DMS53 (cell line): Measurements from ENCODE around the gene CACNA1G.

Experiments
- DNase-seq: peaks from one replicate; lab custom pipeline; 2025; lab: John Stamatoyannopoulos, UW

The CACNA1G gene

GRCh38 chr17:50632637-50633036 is 72.1 kb downstream of the CACNA1G start:
- no peak for DNase-seq

DNA sequence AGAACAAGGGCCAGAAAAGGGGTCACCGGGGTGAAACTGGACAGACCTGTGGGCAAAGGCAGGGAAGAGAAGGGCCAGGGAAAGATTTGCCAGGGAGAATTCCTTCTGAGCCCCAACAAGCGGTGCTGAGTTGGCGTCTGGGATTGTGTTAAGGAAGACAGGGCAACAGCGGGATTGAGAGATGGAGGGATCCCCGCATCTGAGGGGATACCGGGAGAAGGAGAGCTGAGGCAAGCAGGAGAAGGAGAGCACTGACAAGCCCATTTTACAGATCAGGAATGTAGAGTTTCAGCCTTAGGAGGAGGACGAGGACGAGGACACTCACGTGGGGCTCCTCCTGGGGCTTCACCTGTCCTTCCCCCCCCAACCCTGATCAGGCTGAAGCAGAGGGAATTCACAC is 73.2 kb downstream of the CACNA1G start:
- no peak for DNase-seq

- DNase-seq: peak; percentile 78
Measured at GRCh38 chr17:50634224-50634914, 73.9 kb downstream of the CACNA1G start, which contains the start of gene ABCC3. ABCC3 (plus strand) TSS chr17:50634881; CDS start chr17:50634937, 56 bp downstream.

DNA sequence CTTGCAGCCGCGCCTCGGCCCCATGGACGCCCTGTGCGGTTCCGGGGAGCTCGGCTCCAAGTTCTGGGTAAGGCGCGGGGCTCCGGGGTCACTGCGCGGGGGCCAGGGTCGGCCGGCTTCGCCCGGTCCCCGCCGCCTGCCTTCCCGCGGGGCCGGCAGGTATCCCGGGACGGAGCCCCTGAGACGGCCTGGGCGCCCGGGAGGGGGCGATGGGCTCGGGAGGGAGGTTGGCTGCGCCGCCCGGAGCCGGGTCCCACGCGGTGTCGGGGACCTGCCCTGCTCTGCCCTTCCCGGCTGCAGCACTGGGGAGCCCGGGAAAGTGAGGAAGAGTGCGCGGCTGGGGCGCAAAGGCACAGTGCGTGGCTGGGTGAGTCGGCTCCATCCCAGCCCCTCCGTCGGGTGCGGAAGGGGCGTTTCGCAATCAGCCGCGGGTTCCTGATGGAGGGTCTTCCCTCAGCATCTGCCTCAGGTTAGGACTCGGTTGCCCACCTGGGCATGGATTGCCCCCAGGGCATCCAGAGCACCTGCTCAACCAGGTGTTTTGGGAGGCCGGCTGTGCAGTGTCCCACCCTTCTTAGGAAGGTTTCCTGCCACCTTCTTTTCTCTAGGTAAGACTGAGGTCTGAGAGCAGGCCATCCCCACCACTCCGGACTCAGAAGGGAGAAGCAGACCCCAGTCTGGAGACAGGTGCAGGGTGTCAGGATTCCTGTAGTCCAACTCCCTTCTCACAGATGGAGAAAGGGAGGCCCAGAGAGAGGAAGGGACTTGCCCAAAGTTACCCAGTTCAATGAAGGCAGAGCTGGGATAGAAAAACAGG is 74.6 kb downstream of the CACNA1G start:
- peak; percentile 66 for DNase-seq

- DNase-seq: no peak
Measured at GRCh38 chr17:50635732-50635981, 75.1 kb downstream of the CACNA1G start.

- no peak for DNase-seq
Measured at GRCh38 chr17:50635982-50636803, 75.7 kb downstream of the CACNA1G start.

DNA sequence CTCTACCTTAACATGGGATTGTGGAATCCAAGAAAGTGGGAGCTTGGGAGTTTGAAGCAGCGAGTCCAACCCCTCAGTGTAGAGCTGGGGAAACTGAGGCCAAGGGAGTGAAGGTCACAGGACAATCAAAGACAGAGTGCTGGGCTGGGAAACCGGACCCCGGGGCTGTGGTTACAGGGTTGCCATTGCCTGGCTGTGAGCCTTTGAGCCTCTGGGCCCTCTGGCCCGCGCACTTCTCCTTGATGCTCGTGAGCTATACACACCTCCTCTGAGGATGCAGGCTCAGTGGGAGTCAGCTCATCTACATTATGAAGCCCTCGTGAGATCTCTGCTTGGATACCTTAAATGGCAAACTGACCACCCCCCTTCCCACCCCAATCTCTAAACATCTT is 76.3 kb downstream of the CACNA1G start:
- no peak for DNase-seq

DNA sequence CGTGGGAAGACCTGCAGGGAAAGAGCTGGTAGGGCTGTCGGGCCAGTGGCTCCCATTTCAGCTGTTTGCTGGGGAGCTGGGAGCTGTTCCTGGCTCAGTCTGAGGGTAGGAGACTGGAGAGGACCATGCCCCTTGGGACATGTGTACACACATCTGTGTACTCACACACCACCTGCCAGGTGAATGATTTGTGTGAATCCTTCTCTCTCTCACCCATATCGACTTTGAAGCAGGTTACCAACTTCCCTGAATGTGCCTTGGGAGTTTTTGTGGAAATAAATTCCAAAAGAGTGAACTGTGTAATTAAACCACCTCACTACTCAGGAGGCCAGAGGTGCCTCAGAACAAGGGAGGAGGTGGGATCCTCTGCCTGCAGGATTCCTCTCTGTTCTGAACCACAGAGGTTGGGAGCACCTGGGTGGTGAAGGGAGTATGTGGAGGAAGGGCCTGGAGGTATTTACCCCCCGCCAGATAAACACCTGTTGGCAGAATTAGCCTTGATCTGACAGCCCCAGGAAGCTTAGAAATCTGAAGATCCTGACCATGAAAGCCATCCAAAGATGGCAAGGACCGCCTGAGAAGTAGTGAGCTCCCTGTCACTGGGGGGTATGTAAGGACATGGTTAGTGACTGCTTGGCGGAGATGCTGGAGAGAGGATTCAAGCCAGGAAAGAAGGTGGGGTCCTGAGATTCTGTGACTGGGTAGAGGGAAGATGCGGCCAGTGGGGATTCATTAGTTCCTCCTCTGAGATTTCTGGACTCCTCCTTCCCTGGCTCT is 77.5 kb downstream of the CACNA1G start:
- DNase-seq: peak; percentile 73

DNA sequence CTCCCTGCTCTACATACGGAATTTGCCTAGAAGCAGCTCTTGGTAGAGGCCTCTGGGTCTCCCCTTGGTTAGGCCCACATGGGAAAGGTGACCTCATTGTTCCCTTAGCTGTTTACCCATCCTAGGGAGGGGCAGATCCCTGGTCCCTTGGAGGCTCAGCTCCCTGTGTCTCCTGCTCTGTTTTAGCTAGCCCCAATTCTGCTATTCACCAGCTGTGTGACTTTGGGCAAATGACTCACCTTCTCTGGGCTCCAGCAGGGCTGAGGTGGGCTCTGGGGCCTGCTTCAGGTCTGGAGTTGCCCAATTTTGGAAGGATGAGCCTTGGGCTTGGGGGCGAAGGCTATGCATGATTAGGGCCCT is 78.1 kb downstream of the CACNA1G start:
- DNase-seq: peak; percentile 74

DNA sequence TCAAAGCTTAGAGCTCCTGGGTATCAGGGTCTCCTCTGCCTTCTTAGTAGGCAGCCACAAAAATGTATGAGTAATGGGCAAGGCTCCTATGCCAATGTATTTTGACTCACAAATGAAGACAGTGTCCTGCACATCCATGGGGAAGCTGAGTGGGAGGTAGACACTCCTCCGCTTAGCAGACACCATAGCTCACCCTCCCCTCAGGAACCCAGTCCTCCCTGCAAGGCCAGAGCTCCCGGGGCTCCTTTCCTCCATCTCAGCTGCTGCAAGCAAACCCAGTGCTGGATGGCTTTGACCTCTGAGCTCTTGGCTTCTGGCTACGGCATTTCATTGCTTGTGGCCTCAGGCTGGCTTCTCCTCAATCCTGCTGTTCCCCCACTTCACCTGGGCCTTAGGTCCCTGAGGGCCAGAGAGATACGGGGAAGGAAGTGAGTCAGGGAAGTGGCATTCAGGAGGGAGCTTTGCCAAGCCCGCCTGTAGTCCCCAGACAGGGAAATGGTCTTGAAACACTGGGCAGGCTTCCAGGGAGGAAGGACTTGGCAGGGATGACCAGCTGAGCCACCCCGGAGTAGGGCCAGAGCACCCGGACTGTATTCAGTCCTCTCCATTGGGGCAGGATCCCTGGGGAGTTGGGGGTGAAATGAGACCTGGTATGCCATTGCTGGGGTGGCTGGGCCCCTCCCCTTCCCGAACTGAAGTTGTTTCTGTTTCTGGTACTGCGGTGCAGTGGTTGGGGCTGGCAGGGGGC is 78.6 kb downstream of the CACNA1G start:
- peak; percentile 93 for DNase-seq

- no peak for DNase-seq
Measured at GRCh38 chr17:50640686-50641351, 80.3 kb downstream of the CACNA1G start.

DNA sequence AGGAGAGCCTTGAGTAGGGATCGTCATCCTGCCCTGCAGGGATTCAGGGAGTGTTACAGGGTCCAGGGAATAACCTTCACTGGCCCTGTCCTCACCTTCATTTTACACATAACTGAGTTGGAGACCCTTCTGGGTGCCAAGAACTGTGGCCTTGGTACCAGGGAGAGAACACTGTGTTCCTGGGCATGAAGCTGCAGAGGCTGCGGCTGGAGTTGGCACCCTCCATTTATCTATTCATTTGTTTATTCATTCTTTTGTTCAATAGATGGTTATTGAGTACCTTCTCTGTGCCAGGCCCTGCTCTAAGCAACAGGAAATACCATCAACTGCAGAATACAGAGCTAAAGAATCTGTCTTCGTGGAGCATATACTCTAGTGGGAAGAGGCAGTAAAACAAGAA is 80.8 kb downstream of the CACNA1G start:
- DNase-seq: no peak

GRCh38 chr17:50642071-50642721 is 81.7 kb downstream of the CACNA1G start:
- DNase-seq: no peak

- no peak for DNase-seq
Measured at GRCh38 chr17:50642722-50643656, 82.5 kb downstream of the CACNA1G start.

GRCh38 chr17:50645748-50646682 is 85.5 kb downstream of the CACNA1G start:
- no peak for DNase-seq

DNA sequence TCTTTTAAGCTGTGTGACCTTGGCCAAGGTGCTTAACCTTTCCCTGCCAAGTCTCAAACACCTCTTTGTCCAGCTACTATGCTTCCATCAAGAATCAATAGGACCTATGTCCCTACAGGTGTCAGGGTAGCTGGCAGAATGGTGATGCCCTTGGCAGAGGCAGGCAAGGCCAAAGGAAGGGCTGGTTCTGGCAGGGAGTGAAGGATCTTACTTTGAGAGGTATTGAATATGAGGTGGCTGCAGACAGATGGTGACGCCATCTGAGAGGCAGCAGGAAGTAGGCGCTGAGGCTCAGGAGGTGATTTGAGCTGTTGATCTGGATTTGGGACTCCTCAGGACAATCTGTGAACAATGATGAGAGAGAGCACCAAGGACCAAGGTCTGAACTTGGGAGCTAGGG is 86.7 kb downstream of the CACNA1G start:
- DNase-seq: peak; percentile 28

DNA sequence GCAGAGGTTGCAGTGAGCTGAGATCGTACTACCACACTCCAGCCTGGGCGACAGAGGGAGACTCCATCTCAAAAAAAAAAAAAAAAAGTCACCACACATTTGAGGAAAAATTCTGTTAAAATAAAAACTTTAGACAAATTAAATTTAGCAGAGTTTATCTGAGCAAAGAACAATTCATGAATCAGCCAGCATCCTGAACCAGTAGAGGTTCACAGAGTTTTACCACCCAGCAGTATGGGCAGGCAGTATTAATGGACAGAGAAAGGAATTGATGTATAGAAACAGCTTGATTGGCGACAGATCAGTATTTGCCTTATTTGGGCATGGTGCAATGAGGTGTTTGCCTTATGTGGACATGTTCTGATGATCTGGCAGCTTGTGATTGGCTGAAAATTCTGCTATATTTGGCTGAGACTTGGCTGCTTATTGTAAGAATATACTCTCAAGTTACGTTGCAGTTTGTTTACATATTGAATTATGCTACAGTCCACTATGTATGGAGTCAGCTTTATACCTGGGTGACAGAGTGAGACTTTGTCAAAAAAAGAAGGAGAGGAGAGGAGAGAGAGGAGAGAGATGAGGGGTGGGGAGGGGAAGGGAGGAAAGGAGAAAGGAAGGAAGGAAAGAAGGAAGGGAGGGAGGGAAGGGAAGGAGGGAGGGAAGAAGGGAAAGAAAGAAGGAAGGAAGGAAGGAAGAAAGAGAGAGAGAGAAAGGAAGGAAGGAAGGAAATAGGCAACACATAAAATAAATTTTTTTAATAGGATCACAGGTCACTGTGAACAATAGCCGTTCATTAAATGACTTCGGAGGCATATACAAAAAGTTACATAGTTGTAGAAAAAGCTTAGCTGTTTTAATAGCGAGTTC is 88.8 kb downstream of the CACNA1G start:
- DNase-seq: peak; percentile 70
